ENCODE measurements around the gene CAMK1D.
"Not testable (repeated sequence)": the region's sequence is repeated elsewhere in the genome, so short reads cannot be mapped to it uniquely, and the experiment has no call there.

The CAMK1D gene

DNA sequence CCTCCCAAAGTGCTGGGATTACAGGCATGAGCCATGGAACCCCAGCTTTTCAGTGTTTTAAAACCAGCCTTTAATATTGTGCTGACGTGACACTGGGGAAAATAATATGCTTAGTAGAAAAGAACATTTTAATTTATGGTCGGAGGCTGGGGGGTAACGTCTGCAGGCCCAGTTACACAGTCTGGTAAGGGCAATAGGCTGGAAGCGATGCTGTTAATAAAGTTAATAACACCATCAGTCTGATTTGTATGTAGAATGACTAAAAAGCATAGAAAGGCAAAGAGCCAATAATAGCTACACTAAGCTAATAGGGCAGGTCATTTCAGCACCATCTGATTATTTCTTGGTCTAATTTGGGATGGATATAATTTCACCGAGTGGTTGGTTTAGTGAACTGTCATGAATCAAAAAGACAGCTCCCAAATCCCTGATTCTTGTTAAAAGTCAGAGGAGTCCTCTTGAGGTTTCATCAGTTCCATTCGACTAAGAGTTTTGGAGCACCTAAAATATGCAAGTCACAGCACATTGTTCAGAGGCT lies 192.9 kb downstream of the CAMK1D start:
- no peak for ATAC-seq
- TF ChIP-seq SNAI2 (CRISPR knock-in tag; IDR thresholded peaks at IDR 0.05) (no peak), OSR1 (CRISPR knock-in tag; IDR thresholded peaks at IDR 0.05) (no peak), TSHZ2 (CRISPR knock-in tag; IDR thresholded peaks at IDR 0.05) (no peak), PPARA (CRISPR knock-in tag; IDR thresholded peaks at IDR 0.05; ENCODE audit: borderline replicate concordance) (no peak), ISL1 (CRISPR knock-in tag; IDR thresholded peaks at IDR 0.05) (no peak), ARNTL (CRISPR knock-in tag; IDR thresholded peaks at IDR 0.05; ENCODE audit: borderline replicate concordance, low read depth) (no peak), POU6F1 (CRISPR knock-in tag; IDR thresholded peaks at IDR 0.05; ENCODE audit: borderline replicate concordance, low read depth) (no peak), ZNF70 (CRISPR knock-in tag; IDR thresholded peaks at IDR 0.05) (no peak), GLIS3 (CRISPR knock-in tag; IDR thresholded peaks at IDR 0.05) (no peak), RARB (CRISPR knock-in tag; IDR thresholded peaks at IDR 0.05) (no peak), CSDC2 (CRISPR knock-in tag; IDR thresholded peaks at IDR 0.05) (no peak), PATZ1 (CRISPR knock-in tag; IDR thresholded peaks at IDR 0.05; ENCODE audit: borderline replicate concordance) (no peak), BACH2 (CRISPR knock-in tag; IDR thresholded peaks at IDR 0.05; ENCODE audit: borderline replicate concordance) (no peak), ZFP3 (CRISPR knock-in tag; IDR thresholded peaks at IDR 0.05) (no peak), TOX (CRISPR knock-in tag; IDR thresholded peaks at IDR 0.05; ENCODE audit: borderline replicate concordance) (no peak)
- TF ChIP-seq, protein P1, sequence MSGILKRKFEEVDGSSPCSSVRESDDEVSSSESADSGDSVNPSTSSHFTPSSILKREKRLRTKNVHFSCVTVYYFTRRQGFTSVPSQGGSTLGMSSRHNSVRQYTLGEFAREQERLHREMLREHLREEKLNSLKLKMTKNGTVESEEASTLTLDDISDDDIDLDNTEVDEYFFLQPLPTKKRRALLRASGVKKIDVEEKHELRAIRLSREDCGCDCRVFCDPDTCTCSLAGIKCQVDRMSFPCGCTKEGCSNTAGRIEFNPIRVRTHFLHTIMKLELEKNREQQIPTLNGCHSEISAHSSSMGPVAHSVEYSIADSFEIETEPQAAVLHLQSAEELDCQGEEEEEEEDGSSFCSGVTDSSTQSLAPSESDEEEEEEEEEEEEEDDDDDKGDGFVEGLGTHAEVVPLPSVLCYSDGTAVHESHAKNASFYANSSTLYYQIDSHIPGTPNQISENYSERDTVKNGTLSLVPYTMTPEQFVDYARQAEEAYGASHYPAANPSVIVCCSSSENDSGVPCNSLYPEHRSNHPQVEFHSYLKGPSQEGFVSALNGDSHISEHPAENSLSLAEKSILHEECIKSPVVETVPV (CRISPR knock-in tag; IDR thresholded peaks at IDR 0.05): no peak

GRCh38 chr10:12543589-12543988 lies 194.2 kb downstream of the CAMK1D start:
- TF ChIP-seq BACH2 (CRISPR knock-in tag; IDR thresholded peaks at IDR 0.05; ENCODE audit: borderline replicate concordance) (no peak), ZNF565 (CRISPR knock-in tag; conservative IDR thresholded peaks at IDR 0.05; ENCODE audit: low read depth) (no peak), POU6F1 (CRISPR knock-in tag; IDR thresholded peaks at IDR 0.05; ENCODE audit: borderline replicate concordance, low read depth) (no peak), RARB (CRISPR knock-in tag; IDR thresholded peaks at IDR 0.05) (no peak), ZC3H10 (CRISPR knock-in tag; IDR thresholded peaks at IDR 0.05) (no peak), ZNF8 (CRISPR knock-in tag; IDR thresholded peaks at IDR 0.05) (no peak), ZFP30 (CRISPR knock-in tag; IDR thresholded peaks at IDR 0.05) (no peak), OSR1 (CRISPR knock-in tag; IDR thresholded peaks at IDR 0.05) (no peak), ISL1 (CRISPR knock-in tag; IDR thresholded peaks at IDR 0.05) (no peak), TOX (CRISPR knock-in tag; IDR thresholded peaks at IDR 0.05; ENCODE audit: borderline replicate concordance) (no peak), TSHZ2 (CRISPR knock-in tag; IDR thresholded peaks at IDR 0.05) (no peak), PPARA (CRISPR knock-in tag; IDR thresholded peaks at IDR 0.05; ENCODE audit: borderline replicate concordance) (no peak), ESRRG (CRISPR knock-in tag; IDR thresholded peaks at IDR 0.05) (no peak)
- TF ChIP-seq, protein P2, sequence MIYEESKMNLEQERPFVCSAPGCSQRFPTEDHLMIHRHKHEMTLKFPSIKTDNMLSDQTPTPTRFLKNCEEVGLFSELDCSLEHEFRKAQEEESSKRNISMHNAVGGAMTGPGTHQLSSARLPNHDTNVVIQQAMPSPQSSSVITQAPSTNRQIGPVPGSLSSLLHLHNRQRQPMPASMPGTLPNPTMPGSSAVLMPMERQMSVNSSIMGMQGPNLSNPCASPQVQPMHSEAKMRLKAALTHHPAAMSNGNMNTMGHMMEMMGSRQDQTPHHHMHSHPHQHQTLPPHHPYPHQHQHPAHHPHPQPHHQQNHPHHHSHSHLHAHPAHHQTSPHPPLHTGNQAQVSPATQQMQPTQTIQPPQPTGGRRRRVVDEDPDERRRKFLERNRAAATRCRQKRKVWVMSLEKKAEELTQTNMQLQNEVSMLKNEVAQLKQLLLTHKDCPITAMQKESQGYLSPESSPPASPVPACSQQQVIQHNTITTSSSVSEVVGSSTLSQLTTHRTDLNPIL (CRISPR knock-in tag; IDR thresholded peaks at IDR 0.05; ENCODE audit: low read depth): no peak
- TF ChIP-seq, protein P1 (CRISPR knock-in tag; IDR thresholded peaks at IDR 0.05): no peak
- ATAC-seq: no peak

- ATAC-seq: not testable (repeated sequence)
Measured at GRCh38 chr10:12546160-12546802, 196.9 kb downstream of the CAMK1D start.

All from SK-N-SH treated with all-trans-retinoic acid at 6 μM for 48 hours (cell line).